Measurements from ENCODE around the gene TPI1.
"Not testable (repeated sequence)": the region's sequence is repeated elsewhere in the genome, so short reads cannot be mapped to it uniquely, and the experiment has no call there.

The TPI1 gene

GRCh38 chr12:6849427-6849826 lies 17.9 kb upstream of the TPI1 start:
- no peak for DNase-seq

GRCh38 chr12:6849976-6850560 lies 17.3 kb upstream of the TPI1 start:
- no peak for DNase-seq

GRCh38 chr12:6850796-6851152 lies 16.6 kb upstream of the TPI1 start:
- no peak for DNase-seq

- peak; percentile 93 to 95 for DNase-seq
These were observed 16.0 kb upstream of the TPI1 start, which contains the start of gene CDCA3 for GRCh38 chr12:6851153-6851920. TSS of gene CDCA3 (minus strand) at chr12:6851286. CDS start at chr12:6850952, 334 bp downstream.

GRCh38 chr12:6851921-6852650 lies 15.2 kb upstream of the TPI1 start, which contains the start of gene USP5:
TSS of gene USP5 (plus strand) at chr12:6852150. CDS start at chr12:6852180, 30 bp downstream.
- peak; percentile 92 to 94 for DNase-seq

GRCh38 chr12:6852651-6853354 lies 14.5 kb upstream of the TPI1 start:
- no peak for DNase-seq

GRCh38 chr12:6853626-6854025 lies 13.7 kb upstream of the TPI1 start:
- DNase-seq, result no peak

GRCh38 chr12:6854036-6854435 lies 13.3 kb upstream of the TPI1 start:
- no peak for DNase-seq

GRCh38 chr12:6855322-6855721 lies 12.0 kb upstream of the TPI1 start:
- no peak for DNase-seq

GRCh38 chr12:6858799-6859198 lies 8.5 kb upstream of the TPI1 start:
- DNase-seq, result no peak

GRCh38 chr12:6860116-6860515 lies 7.2 kb upstream of the TPI1 start:
- no peak for DNase-seq

GRCh38 chr12:6860942-6861341 lies 6.4 kb upstream of the TPI1 start:
- no peak for DNase-seq

GRCh38 chr12:6861391-6861790 lies 5.9 kb upstream of the TPI1 start:
- DNase-seq, result no peak

- no peak for DNase-seq
These were observed 4.3 kb upstream of the TPI1 start for GRCh38 chr12:6863033-6863432.

- DNase-seq, result no peak
These were observed 3.6 kb upstream of the TPI1 start for GRCh38 chr12:6863586-6864321.

GRCh38 chr12:6865307-6865706 lies 2.0 kb upstream of the TPI1 start:
- not testable (repeated sequence) for DNase-seq

GRCh38 chr12:6866163-6866919 lies 990 bp upstream of the TPI1 start:
- no peak for DNase-seq

- DNase-seq, result peak in 1 of 2 experiments; percentile 40
These were observed 365 bp upstream of the TPI1 start for GRCh38 chr12:6866920-6867412.

- peak in 1 of 2 experiments; percentile 4 for DNase-seq
These were observed 1.1 kb downstream of the TPI1 start for GRCh38 chr12:6868211-6869048.
